Chondrocyte (in vitro differentiated cells): ENCODE data around the gene CYP46A1. TPM values are rescaled to one million over a fixed set of nuclear protein-coding genes. Genes with fewer than 3 reads are reported as not detected.

ENCODE experiments used
- DNase-seq: peaks from one replicate; pipeline ENCODE4 v3.0.0; 2021; ENCODE audit warnings: mixed read lengths, low spot score
- H3K27ac Mint-ChIP-seq: one replicate; pipeline ENCODE4 v1.8.0; 2021; ENCODE audit warnings: mild to moderate bottlenecking, moderate library complexity, mixed read lengths; ENCODE audit not compliant: unreplicated experiment
- H3K27me3 Mint-ChIP-seq: 2 replicates; pipeline ENCODE4 v1.8.0; 2021; ENCODE audit warnings: low read depth, mixed read lengths
- H3K36me3 Mint-ChIP-seq: 2 replicates; pipeline ENCODE4 v1.8.0; 2021; ENCODE audit warnings: low read depth, mixed read lengths
- H3K4me1 Mint-ChIP-seq: 2 replicates; pipeline ENCODE4 v1.8.0; 2021; ENCODE audit warnings: low read depth, mild to moderate bottlenecking, mixed read lengths
- H3K4me3 Mint-ChIP-seq: one replicate; pipeline ENCODE4 v1.8.0; 2021; ENCODE audit warnings: mild to moderate bottlenecking, moderate library complexity, mixed read lengths; ENCODE audit not compliant: unreplicated experiment
- H3K9me3 Mint-ChIP-seq: 2 replicates; pipeline ENCODE4 v1.8.0; 2021; ENCODE audit warnings: low read depth, mixed read lengths
- total RNA-seq: library from RNA; stranded (reverse); gene quantifications from 3 replicates; pipeline ENCODE4 v1.2.1, GENCODE V29; 2021
- TF ChIP-seq, protein P1 (sequence below): fragments of 200-600 bp; sonication (generic); IDR thresholded peaks from 2 replicates; pipeline ENCODE4 v1.5.0; 2021; ENCODE audit warnings: antibody characterized with exemption, mild to moderate bottlenecking, moderate library complexity

Gene CYP46A1
- total RNA-seq, 1 donor from 2014 or later: 0.72 TPM

GRCh38 chr14:99664058-99664936, 19.8 kb upstream of the CYP46A1 start:
- no peaks in the 10 kb centered on the region for H3K9me3 Mint-ChIP-seq
- no peak for DNase-seq
- H3K27ac Mint-ChIP-seq: no peak overlapping the region
- peaks cover 6% of the 10 kb centered on the region for H3K36me3 Mint-ChIP-seq
- peaks cover 8% of the 10 kb centered on the region for H3K4me1 Mint-ChIP-seq
- H3K27me3 Mint-ChIP-seq: no peaks in the 10 kb centered on the region
- TF ChIP-seq, protein P1, sequence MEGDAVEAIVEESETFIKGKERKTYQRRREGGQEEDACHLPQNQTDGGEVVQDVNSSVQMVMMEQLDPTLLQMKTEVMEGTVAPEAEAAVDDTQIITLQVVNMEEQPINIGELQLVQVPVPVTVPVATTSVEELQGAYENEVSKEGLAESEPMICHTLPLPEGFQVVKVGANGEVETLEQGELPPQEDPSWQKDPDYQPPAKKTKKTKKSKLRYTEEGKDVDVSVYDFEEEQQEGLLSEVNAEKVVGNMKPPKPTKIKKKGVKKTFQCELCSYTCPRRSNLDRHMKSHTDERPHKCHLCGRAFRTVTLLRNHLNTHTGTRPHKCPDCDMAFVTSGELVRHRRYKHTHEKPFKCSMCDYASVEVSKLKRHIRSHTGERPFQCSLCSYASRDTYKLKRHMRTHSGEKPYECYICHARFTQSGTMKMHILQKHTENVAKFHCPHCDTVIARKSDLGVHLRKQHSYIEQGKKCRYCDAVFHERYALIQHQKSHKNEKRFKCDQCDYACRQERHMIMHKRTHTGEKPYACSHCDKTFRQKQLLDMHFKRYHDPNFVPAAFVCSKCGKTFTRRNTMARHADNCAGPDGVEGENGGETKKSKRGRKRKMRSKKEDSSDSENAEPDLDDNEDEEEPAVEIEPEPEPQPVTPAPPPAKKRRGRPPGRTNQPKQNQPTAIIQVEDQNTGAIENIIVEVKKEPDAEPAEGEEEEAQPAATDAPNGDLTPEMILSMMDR: no peak
- H3K4me3 Mint-ChIP-seq: no peak overlapping the region

- no peak overlapping the region for H3K27ac Mint-ChIP-seq
- TF ChIP-seq, protein P1: no peak
- H3K4me3 Mint-ChIP-seq: no peak overlapping the region
- peaks cover 6% of the 10 kb centered on the region for H3K36me3 Mint-ChIP-seq
- H3K4me1 Mint-ChIP-seq: peaks cover 8% of the 10 kb centered on the region
- H3K27me3 Mint-ChIP-seq: no peaks in the 10 kb centered on the region
- H3K9me3 Mint-ChIP-seq: no peaks in the 10 kb centered on the region
- DNase-seq: no peak
Observed at GRCh38 chr14:99664937-99665273, 19.2 kb upstream of the CYP46A1 start.

DNA sequence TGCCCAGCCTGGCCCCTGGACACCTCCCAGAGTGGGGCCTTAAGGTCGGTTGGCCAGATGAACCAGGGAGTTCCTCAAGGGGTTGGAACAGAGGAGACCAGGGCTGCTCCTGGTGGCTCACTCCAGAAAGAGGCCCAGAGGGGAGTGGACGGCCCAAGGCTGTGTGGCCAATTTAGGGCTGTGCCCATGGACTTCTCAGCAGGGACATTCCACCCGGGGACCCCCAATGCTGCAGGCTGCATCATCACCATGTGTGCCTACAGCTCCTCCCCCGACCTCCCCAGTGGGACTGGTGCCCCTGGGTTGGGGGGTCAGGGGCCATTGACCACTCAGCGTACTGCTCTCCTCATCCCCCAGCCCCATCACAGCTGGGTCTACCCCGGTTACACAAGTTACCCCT, 17.6 kb upstream of the CYP46A1 start:
- peaks cover 6% of the 10 kb centered on the region for H3K36me3 Mint-ChIP-seq
- no peak for DNase-seq
- TF ChIP-seq, protein P1: no peak
- H3K27me3 Mint-ChIP-seq: no peaks in the 10 kb centered on the region
- no peak overlapping the region for H3K27ac Mint-ChIP-seq
- no peak overlapping the region for H3K4me3 Mint-ChIP-seq
- peaks cover 7% of the 10 kb centered on the region for H3K4me1 Mint-ChIP-seq
- H3K9me3 Mint-ChIP-seq: no peaks in the 10 kb centered on the region

GRCh38 chr14:99667045-99667444, 17.1 kb upstream of the CYP46A1 start:
- Mint-ChIP-seq H3K36me3 (peaks cover 6% of the 10 kb centered on the region), H3K4me3 (no peak overlapping the region), H3K27ac (no peak overlapping the region), H3K4me1 (peaks cover 7% of the 10 kb centered on the region), H3K9me3 (no peaks in the 10 kb centered on the region), H3K27me3 (no peaks in the 10 kb centered on the region)
- TF ChIP-seq, protein P1: no peak
- no peak for DNase-seq

- H3K27me3 Mint-ChIP-seq: no peaks in the 10 kb centered on the region
- H3K36me3 Mint-ChIP-seq: peaks cover 4% of the 10 kb centered on the region
- no peaks in the 10 kb centered on the region for H3K9me3 Mint-ChIP-seq
- H3K4me3 Mint-ChIP-seq: no peak overlapping the region
- TF ChIP-seq, protein P1: no peak
- peaks cover 7% of the 10 kb centered on the region for H3K4me1 Mint-ChIP-seq
- H3K27ac Mint-ChIP-seq: no peak overlapping the region
- no peak for DNase-seq
Observed at GRCh38 chr14:99667821-99668220, 16.3 kb upstream of the CYP46A1 start.
